Esophagus muscularis mucosa (tissue), 4 donors: ENCODE results near the gene C7orf33. TPM values are rescaled to one million over a fixed set of nuclear protein-coding genes. Genes with fewer than 3 reads are reported as not detected.

ENCODE experiments used
- DNase-seq: peaks from one replicate; pipeline ENCODE4 v3.0.0-alpha.2; 2017; ENCODE audit errors: extremely low spot score
- H3K27ac ChIP-seq, 4 donors: fragments of 200-600 bp; sonication (generic); replicated peaks in 1 of 4; 1 replicate in 3 of 4; 2 replicates in 1 of 4; pipeline ENCODE4 v1.5.1; 2016 to 2019; ENCODE audit warnings: mild to moderate bottlenecking in 1 of 4
- H3K27me3 ChIP-seq, 4 donors: fragments of 200-600 bp; sonication (generic); one replicate each; pipeline versions ENCODE4 v1.5.1 to v1.6.0; 2016 to 2019
- H3K36me3 ChIP-seq, 4 donors: fragments of 200-600 bp; sonication (generic); one replicate each; pipeline ENCODE4 v1.5.1; 2016 to 2019
- H3K4me1 ChIP-seq, 4 donors: fragments of 200-600 bp; sonication (generic); one replicate each; pipeline ENCODE4 v1.5.1; 2016 to 2019
- H3K4me3 ChIP-seq, 4 donors: fragments of 200-600 bp; sonication (generic); 1 replicate in 2 of 4; 2 replicates in 2 of 4; pipeline ENCODE4 v1.5.1; 2016 to 2019; ENCODE audit warnings: mild to moderate bottlenecking in 4 of 4, moderate library complexity in 1 of 4
- H3K9me3 ChIP-seq, 4 donors: fragments of 200-600 bp; sonication (generic); 1 replicate in 3 of 4; 2 replicates in 1 of 4; pipeline ENCODE4 v1.5.1; 2016 to 2019
- EP300 ChIP-seq: sonication (generic); formaldehyde crosslinking; IDR thresholded peaks from one replicate; pipeline ENCODE4 v1.6.1; 2017; ENCODE audit warnings: antibody characterized with exemption
- POLR2A ChIP-seq: fragments of 450-650 bp; IDR thresholded peaks from one replicate; pipeline ENCODE4 v1.6.1; 2017; ENCODE audit warnings: antibody characterized with exemption, moderate library complexity, mild to moderate bottlenecking, low read depth
- POLR2AphosphoS5 ChIP-seq, 2 donors: sonication (generic); formaldehyde crosslinking; IDR thresholded peaks; one replicate each; pipeline ENCODE4 v1.6.1; 2017; ENCODE audit warnings: antibody characterized with exemption in 2 of 2
- WGBS: methylation state at CpG from one replicate; pipeline ENCODE4 v1.1.5; 2018; 5-methylcytosine and 5-hydroxymethylcytosine counted together
- intact Hi-C: fragments of 100-400 bp; cut with DNase I; formaldehyde crosslinking; loops from one replicate; pipeline ENCODE4 v1.15.1; 2023
- total RNA-seq, 4 donors: library from RNA; depleted of rRNA; stranded (reverse); fragments of >200 nt; gene quantifications; one replicate each; pipeline versions ENCODE4 v1.1.0 to v1.2.1, GENCODE V29; 2016
- TF ChIP-seq, protein P1 (sequence below), 3 experiments: fragments of 200-600 bp in 2 of 3; fragments of 450-650 bp in 1 of 3; sonication (generic) in 2 of 3; IDR thresholded peaks; one replicate each; pipeline ENCODE4 v1.5.1; 2017 to 2019; ENCODE audit warnings: antibody characterized with exemption in 3 of 3, mild to moderate bottlenecking in 2 of 3, moderate library complexity in 1 of 3

C7orf33 gene
- total RNA-seq, 4 donors from 2014 or later = not detected

GRCh38 chr7:148579366-148579765, 11.2 kb upstream of the C7orf33 start:
- intact Hi-C loops = loop anchor here (5.0 to 10.0 kb wide), 2 partner anchors 118 to 195 kb away; partner anchors contain the start of gene CUL1
- Histone ChIP-seq H3K27me3 (no peaks in the 10 kb centered on the region), H3K27ac (no peak overlapping the region), H3K4me1 (no peaks in the 10 kb centered on the region), H3K36me3 (no peaks in the 10 kb centered on the region), H3K4me3 (no peak overlapping the region), H3K9me3 (no peaks in the 10 kb centered on the region)
- TF ChIP-seq EP300 (no peak), POLR2AphosphoS5 (IDR thresholded peaks at IDR 0.05) (no peak), POLR2A (no peak)
- TF ChIP-seq, protein P1, sequence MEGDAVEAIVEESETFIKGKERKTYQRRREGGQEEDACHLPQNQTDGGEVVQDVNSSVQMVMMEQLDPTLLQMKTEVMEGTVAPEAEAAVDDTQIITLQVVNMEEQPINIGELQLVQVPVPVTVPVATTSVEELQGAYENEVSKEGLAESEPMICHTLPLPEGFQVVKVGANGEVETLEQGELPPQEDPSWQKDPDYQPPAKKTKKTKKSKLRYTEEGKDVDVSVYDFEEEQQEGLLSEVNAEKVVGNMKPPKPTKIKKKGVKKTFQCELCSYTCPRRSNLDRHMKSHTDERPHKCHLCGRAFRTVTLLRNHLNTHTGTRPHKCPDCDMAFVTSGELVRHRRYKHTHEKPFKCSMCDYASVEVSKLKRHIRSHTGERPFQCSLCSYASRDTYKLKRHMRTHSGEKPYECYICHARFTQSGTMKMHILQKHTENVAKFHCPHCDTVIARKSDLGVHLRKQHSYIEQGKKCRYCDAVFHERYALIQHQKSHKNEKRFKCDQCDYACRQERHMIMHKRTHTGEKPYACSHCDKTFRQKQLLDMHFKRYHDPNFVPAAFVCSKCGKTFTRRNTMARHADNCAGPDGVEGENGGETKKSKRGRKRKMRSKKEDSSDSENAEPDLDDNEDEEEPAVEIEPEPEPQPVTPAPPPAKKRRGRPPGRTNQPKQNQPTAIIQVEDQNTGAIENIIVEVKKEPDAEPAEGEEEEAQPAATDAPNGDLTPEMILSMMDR (IDR thresholded peaks at IDR 0.05) = no peak
- no peak for DNase-seq
- WGBS = 85% methylated on average over 4 of the region's 4 CpGs

DNA sequence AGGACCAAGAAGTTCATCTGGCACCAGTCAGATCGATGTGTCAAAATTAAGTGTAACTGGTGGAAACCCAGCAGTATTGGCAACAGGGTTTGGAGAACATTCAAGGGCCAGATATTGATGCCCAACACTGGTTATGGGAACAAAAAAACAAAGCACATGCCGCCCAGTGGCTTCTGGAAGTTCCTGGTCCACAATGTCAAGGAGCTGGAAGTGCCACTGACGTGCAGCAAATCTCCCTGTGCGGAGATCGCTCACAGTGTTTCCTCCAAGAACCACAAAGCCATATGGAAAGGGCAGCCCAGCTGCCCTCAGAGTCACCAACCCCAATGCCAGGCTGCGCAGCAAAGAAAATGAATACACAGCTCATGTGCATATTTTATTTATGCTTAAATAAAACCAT, 10.1 kb upstream of the C7orf33 start:
- Histone ChIP-seq H3K27ac (no peak overlapping the region), H3K4me1 (no peaks in the 10 kb centered on the region), H3K4me3 (no peak overlapping the region), H3K9me3 (no peaks in the 10 kb centered on the region), H3K36me3 (no peaks in the 10 kb centered on the region), H3K27me3 (peaks cover 0 to under 1% (median 0%) of the 10 kb centered on the region in 4 donors)
- no peak for TF ChIP-seq EP300
- no peak for TF ChIP-seq POLR2A
- TF ChIP-seq, protein P1 (IDR thresholded peaks at IDR 0.05) = no peak
- DNase-seq = no peak
- WGBS = 93% methylated on average over 6 of the region's 6 CpGs
- intact Hi-C loops = no loop called here

DNA sequence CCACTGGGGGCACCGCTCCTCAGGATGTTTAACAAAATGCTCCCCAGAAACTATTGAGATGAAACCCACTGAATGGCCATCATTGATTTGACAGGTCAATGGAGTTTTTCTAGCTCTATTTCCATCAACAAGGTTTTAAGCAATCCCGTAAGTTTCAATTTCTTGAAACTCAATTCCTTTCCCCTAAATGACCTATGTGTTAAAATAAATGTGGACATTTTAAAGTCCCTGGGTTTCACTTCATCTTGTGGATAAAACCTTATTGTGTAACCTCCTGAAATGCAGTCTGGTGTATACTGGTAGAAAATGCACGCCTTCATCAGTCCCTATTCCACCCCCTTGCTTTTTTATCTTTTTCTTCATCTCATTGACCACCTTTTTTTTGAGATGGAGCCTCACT, 8.9 kb upstream of the C7orf33 start:
- H3K27ac ChIP-seq = no peak overlapping the region
- TF ChIP-seq POLR2AphosphoS5 (IDR thresholded peaks at IDR 0.05) (no peak), POLR2A (no peak), EP300 (no peak)
- TF ChIP-seq, protein P1 (IDR thresholded peaks at IDR 0.05) = no peak
- H3K4me1 ChIP-seq = no peaks in the 10 kb centered on the region
- intact Hi-C loops = no loop called here
- H3K4me3 ChIP-seq = no peak overlapping the region
- H3K27me3 ChIP-seq = peaks cover 0 to 5% (median 0%) of the 10 kb centered on the region in 4 donors
- WGBS = 96% methylated on average over 3 of the region's 3 CpGs
- DNase-seq = no peak
- no peaks in the 10 kb centered on the region for H3K36me3 ChIP-seq
- no peaks in the 10 kb centered on the region for H3K9me3 ChIP-seq

- intact Hi-C loops = no loop called here
- WGBS = 49% methylated on average over 5 of the region's 5 CpGs
- DNase-seq = no peak
These were observed 6.3 kb upstream of the C7orf33 start for GRCh38 chr7:148584154-148584827.

More at GRCh38 chr7:148584154-148584827, 6.3 kb upstream of the C7orf33 start:
- Histone ChIP-seq H3K4me1 (no peaks in the 10 kb centered on the region), H3K36me3 (no peaks in the 10 kb centered on the region), H3K9me3 (no peaks in the 10 kb centered on the region), H3K27ac (no peak overlapping the region), H3K27me3 (peaks cover 0 to 5% (median 0%) of the 10 kb centered on the region in 4 donors), H3K4me3 (no peak overlapping the region)
- TF ChIP-seq POLR2AphosphoS5 (IDR thresholded peaks at IDR 0.05) (no peak), POLR2A (no peak), EP300 (no peak)
- TF ChIP-seq, protein P1 (IDR thresholded peaks at IDR 0.05) = no peak
